Liver (tissue), 3 donors: ENCODE measurements around the gene CNP.
A peak's percentile ranks its signal among the peaks of the same experiment; 100 is the strongest.

Source experiments
- ATF3 ChIP-seq: IDR thresholded peaks from 2 replicates; pipeline ENCODE4 v1.6.1; 2016; ENCODE audit warnings: antibody characterized with exemption
- CTCF ChIP-seq: fragments of 150-350 bp; IDR thresholded peaks from 2 replicates; pipeline ENCODE4 v1.5.1; 2017; ENCODE audit warnings: improper control_type of control experiment, low read depth, low read length; ENCODE audit not compliant: missing input control
- GABPA ChIP-seq, 2 donors: IDR thresholded peaks in 1 of 2; conservative IDR thresholded peaks in 1 of 2; 2 replicates each; pipeline ENCODE4 v1.6.1; 2016; ENCODE audit warnings: antibody characterized with exemption in 2 of 2, mild to moderate bottlenecking in 1 of 2, moderate library complexity in 1 of 2
- RXRA ChIP-seq, 2 donors: IDR thresholded peaks; 2 replicates each; pipeline ENCODE4 v1.6.1; 2017 to 2018; ENCODE audit warnings: antibody characterized with exemption in 2 of 2, mild to moderate bottlenecking in 1 of 2
- SP1 ChIP-seq: IDR thresholded peaks from 2 replicates; pipeline ENCODE4 v1.6.1; 2018; ENCODE audit warnings: antibody characterized with exemption, mild to moderate bottlenecking
- donor health status: healthy.
- donor health status: healthy.

DNA sequence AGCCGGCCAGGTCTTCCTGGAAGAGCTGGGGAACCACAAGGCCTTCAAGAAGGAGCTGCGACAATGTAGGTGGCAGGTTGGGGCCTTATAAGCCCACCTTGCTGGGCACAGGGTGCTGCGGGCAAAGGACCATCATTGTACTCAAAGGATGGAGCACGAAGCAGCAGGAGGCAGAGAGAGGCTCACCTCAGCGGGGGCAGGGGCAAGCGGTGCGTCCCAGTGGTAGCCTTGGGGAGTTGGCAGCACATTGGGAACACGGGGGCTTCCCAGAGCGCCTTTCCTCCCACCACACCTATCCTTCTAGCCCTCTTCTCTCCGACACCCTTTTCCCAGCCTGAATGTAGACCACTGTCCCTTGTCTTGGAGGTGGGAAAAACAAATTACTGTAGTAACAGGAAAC lies 2.1 kb downstream of the CNP start:
- no peak for TF ChIP-seq GABPA (IDR thresholded peaks at IDR 0.05 in 1 of 2, conservative IDR thresholded peaks at IDR 0.05 in 1 of 2)
- TF ChIP-seq CTCF: peak; percentile 2
- no peak for TF ChIP-seq ATF3
- no peak for TF ChIP-seq RXRA (IDR thresholded peaks at IDR 0.05)
- no peak for TF ChIP-seq SP1
